ENCODE data around the gene VIPR2. TPM values are rescaled to one million over a fixed set of nuclear protein-coding genes. Genes with fewer than 3 reads are reported as not detected.
"Not testable (repeated sequence)": the region's sequence is repeated elsewhere in the genome, so short reads cannot be mapped to it uniquely, and the experiment has no call there.

The VIPR2 gene
- total RNA-seq, 1 experiment from 2014 or later = not detected

GRCh38 chr7:159166530-159166929 lies 21.9 kb upstream of the VIPR2 start:
- H3K27ac ChIP-seq = no peak overlapping the region
- H3K9me3 ChIP-seq (replicated peaks) = peaks cover 12% of the 10 kb centered on the region
- no peaks in the 10 kb centered on the region for H3K27me3 ChIP-seq (replicated peaks)
- no peak overlapping the region for H3K4me3 ChIP-seq
- no peaks in the 10 kb centered on the region for H3K4me1 ChIP-seq (replicated peaks)
- DNase-seq (ENCODE audit: low read depth in 1 of 2, low spot score in 2 of 2) = no peak
- no peaks in the 10 kb centered on the region for H3K36me3 ChIP-seq

- Histone ChIP-seq H3K27ac (no peak overlapping the region), H3K4me1 (replicated peaks) (no peaks in the 10 kb centered on the region), H3K4me3 (no peak overlapping the region), H3K36me3 (no peaks in the 10 kb centered on the region), H3K9me3 (replicated peaks) (peaks cover 12% of the 10 kb centered on the region), H3K27me3 (replicated peaks) (no peaks in the 10 kb centered on the region)
- DNase-seq (ENCODE audit: low read depth in 1 of 2, low spot score in 2 of 2) = no peak
Observed at GRCh38 chr7:159165352-159165751, 20.7 kb upstream of the VIPR2 start.

DNA sequence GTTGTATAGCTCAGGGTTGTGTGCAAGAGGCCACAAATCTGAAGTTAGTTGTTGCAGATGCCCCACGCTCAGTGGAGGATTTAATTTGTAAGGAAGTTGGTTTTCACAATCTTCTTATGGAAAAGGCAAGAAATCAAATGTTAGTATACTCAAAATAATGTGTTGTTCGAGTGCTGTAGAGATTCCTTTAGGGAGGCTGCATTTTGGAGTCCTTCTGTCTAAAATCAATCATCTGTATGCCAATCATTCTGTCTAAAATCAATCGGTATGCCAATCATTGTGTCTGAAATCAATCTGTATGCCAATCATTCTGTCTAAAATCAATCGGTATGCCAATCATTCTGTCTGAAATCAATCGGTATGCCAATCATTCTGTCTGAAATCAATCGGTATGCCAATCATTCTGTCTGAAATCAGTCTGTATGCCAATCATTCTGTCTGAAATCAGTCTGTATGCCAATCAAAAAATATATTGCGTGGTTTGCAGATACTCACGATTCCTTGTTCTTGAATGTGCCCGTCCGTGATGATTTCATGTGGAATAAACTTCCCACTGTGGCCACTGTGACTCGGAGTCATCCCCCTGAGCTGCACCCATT lies 19.1 kb upstream of the VIPR2 start:
- not testable (repeated sequence) for DNase-seq (ENCODE audit: low read depth in 1 of 2, low spot score in 2 of 2); H3K27ac ChIP-seq; H3K4me3 ChIP-seq; H3K4me1 ChIP-seq (replicated peaks); H3K27me3 ChIP-seq (replicated peaks); H3K9me3 ChIP-seq (replicated peaks); H3K36me3 ChIP-seq

- H3K9me3 ChIP-seq (replicated peaks); H3K27ac ChIP-seq; H3K27me3 ChIP-seq (replicated peaks); H3K4me1 ChIP-seq (replicated peaks); H3K4me3 ChIP-seq; DNase-seq (ENCODE audit: low read depth in 1 of 2, low spot score in 2 of 2); H3K36me3 ChIP-seq: not testable (repeated sequence)
Observed at GRCh38 chr7:159162050-159162626, 17.5 kb upstream of the VIPR2 start.

- Histone ChIP-seq H3K36me3 (no peaks in the 10 kb centered on the region), H3K9me3 (replicated peaks) (peaks cover 1% of the 10 kb centered on the region; the same call in 1 of the 2 replicates), H3K4me3 (no peak overlapping the region), H3K27ac (no peak overlapping the region), H3K27me3 (replicated peaks) (no peaks in the 10 kb centered on the region), H3K4me1 (replicated peaks) (no peaks in the 10 kb centered on the region)
- no peak for DNase-seq (ENCODE audit: low read depth in 1 of 2, low spot score in 2 of 2)
Observed at GRCh38 chr7:159160450-159160849, 15.8 kb upstream of the VIPR2 start.

DNA sequence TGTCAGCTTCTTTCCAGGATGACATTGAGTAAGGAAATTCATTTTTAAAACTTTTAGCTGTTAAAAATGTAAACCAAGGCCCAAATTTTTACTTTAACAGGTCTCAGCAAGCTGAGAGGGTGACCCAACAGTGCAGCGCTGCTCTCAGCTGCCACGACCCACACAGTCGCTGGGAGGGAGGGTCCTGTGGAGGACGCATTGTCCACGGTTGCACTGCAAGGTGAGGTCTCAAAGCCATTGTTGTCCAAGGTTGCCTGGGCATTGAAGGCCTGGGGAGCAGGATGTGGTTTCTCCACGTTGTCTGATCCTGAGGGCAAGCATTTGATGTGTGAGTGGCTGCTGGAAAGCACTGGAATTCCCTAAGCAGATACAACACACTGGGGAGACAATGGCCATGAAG lies 15.1 kb upstream of the VIPR2 start:
- Histone ChIP-seq H3K36me3 (no peaks in the 10 kb centered on the region), H3K4me1 (replicated peaks) (no peaks in the 10 kb centered on the region), H3K4me3 (no peak overlapping the region), H3K9me3 (replicated peaks) (no peaks in the 10 kb centered on the region), H3K27ac (no peak overlapping the region), H3K27me3 (replicated peaks) (no peaks in the 10 kb centered on the region)
- DNase-seq (ENCODE audit: low read depth in 1 of 2, low spot score in 2 of 2) = no peak

GRCh38 chr7:159158888-159159405 lies 14.3 kb upstream of the VIPR2 start:
- H3K4me3 ChIP-seq = no peak overlapping the region
- H3K9me3 ChIP-seq (replicated peaks) = no peaks in the 10 kb centered on the region

GRCh38 chr7:159158125-159158887 lies 13.6 kb upstream of the VIPR2 start:
- no peaks in the 10 kb centered on the region for H3K9me3 ChIP-seq (replicated peaks)
- no peaks in the 10 kb centered on the region for H3K36me3 ChIP-seq
- no peak overlapping the region for H3K4me3 ChIP-seq
- H3K27me3 ChIP-seq (replicated peaks) = no peaks in the 10 kb centered on the region
- H3K4me1 ChIP-seq (replicated peaks) = no peaks in the 10 kb centered on the region
- no peak overlapping the region for H3K27ac ChIP-seq
- DNase-seq (ENCODE audit: low read depth in 1 of 2, low spot score in 2 of 2) = no peak

More at GRCh38 chr7:159158888-159159405, 14.3 kb upstream of the VIPR2 start:
- no peaks in the 10 kb centered on the region for H3K36me3 ChIP-seq
- no peak overlapping the region for H3K27ac ChIP-seq
- no peak for DNase-seq (ENCODE audit: low read depth in 1 of 2, low spot score in 2 of 2)
- H3K27me3 ChIP-seq (replicated peaks) = no peaks in the 10 kb centered on the region
- no peaks in the 10 kb centered on the region for H3K4me1 ChIP-seq (replicated peaks)

- no peak for DNase-seq (ENCODE audit: low read depth in 1 of 2, low spot score in 2 of 2)
- Histone ChIP-seq H3K36me3 (no peaks in the 10 kb centered on the region), H3K4me3 (no peak overlapping the region), H3K4me1 (replicated peaks) (no peaks in the 10 kb centered on the region), H3K9me3 (replicated peaks) (no peaks in the 10 kb centered on the region), H3K27ac (no peak overlapping the region), H3K27me3 (replicated peaks) (no peaks in the 10 kb centered on the region)
Observed at GRCh38 chr7:159157714-159158113, 13.0 kb upstream of the VIPR2 start.

DNA sequence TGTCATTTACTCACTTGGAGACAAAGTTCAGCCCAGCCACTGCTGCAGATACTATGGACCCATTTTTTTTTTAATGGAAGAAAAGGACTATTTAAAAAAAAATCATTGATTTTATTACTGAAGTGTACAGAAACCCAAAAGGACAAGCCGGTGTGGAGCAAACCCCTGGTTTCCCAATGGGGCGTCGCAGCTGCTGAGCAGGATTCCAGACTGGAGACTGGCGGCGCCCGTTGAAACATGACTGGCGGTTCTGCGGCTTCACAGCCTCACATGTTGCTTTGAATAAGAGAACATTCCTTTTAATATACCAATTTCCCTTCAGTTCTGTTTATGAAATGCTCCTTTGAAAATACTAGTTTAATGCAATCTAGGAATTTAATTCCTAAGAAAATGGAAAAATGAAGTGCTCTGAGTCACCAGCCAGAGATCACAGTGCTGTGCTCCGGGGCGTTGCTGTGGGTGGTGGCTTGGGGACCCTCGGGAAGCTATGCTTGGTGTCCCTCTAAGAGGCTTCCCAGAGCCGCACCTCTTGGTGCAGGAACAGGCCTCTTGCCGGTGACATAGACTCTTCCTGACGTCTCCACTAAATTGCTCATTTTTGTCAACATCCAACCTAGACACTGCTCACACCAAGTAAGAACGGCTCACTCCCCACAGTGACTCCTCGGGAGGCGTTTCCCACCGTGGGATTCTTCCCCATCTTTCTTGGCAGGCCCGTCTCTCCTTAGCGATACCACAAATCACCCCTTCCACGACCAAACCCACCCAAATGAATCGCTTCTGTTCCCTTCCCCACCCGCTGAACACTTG lies 12.0 kb upstream of the VIPR2 start:
- Histone ChIP-seq H3K36me3 (no peaks in the 10 kb centered on the region), H3K27me3 (replicated peaks) (no peaks in the 10 kb centered on the region), H3K4me3 (no peak overlapping the region), H3K9me3 (replicated peaks) (no peaks in the 10 kb centered on the region), H3K27ac (no peak overlapping the region), H3K4me1 (replicated peaks) (no peaks in the 10 kb centered on the region)
- no peak for DNase-seq (ENCODE audit: low read depth in 1 of 2, low spot score in 2 of 2)

GRCh38 chr7:159155410-159155809 lies 10.7 kb upstream of the VIPR2 start:
- no peak overlapping the region for H3K27ac ChIP-seq
- H3K27me3 ChIP-seq (replicated peaks) = no peaks in the 10 kb centered on the region
- H3K9me3 ChIP-seq (replicated peaks) = no peaks in the 10 kb centered on the region
- no peaks in the 10 kb centered on the region for H3K4me1 ChIP-seq (replicated peaks)
- H3K36me3 ChIP-seq = no peaks in the 10 kb centered on the region
- DNase-seq (ENCODE audit: low read depth in 1 of 2, low spot score in 2 of 2) = no peak
- H3K4me3 ChIP-seq = no peak overlapping the region

DNA sequence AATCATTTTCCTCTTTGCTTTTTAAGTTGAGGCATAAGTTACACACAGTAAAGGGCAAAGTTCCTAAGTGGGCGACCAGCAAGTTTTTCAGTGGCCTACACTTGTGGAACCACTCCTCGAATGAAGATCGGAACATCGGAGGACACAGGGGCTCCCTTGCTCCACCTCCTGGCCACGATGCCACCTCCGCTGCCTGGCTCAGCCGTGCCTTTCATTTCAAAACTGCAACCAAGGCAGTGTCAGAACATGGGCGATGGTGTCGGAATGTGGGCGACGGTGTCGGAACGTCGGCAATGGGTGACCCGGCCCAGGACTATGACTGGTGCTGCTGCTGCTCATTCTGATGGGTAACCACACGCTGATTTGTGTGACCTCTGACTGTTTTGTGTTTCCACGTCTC lies 9.6 kb upstream of the VIPR2 start:
- Histone ChIP-seq H3K27ac (no peak overlapping the region), H3K4me3 (no peak overlapping the region), H3K4me1 (replicated peaks) (no peaks in the 10 kb centered on the region), H3K36me3 (no peaks in the 10 kb centered on the region), H3K27me3 (replicated peaks) (no peaks in the 10 kb centered on the region), H3K9me3 (replicated peaks) (no peaks in the 10 kb centered on the region)
- DNase-seq (ENCODE audit: low read depth in 1 of 2, low spot score in 2 of 2) = no peak

DNA sequence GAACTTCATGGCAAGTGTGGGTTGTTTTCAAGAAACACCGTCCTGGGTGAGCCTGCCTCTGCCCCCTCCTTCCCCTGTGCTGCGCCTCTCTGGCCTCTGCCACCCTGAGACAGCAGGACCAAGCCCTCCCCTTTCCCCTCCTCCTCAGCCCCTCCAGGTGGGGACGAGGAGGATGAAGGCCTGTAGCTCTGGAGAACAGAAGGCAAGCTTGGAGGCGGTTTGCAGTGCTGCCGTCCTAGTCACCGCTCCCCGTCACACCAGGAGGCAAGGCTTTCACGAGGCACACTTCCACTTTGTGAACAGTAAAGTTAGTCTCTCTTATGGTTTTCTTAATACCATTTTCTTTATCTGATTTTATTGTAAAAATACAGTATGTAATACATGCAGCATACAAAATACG lies 8.8 kb upstream of the VIPR2 start:
- H3K9me3 ChIP-seq (replicated peaks) = no peaks in the 10 kb centered on the region
- H3K4me1 ChIP-seq (replicated peaks) = no peaks in the 10 kb centered on the region
- no peaks in the 10 kb centered on the region for H3K36me3 ChIP-seq
- H3K27ac ChIP-seq = no peak overlapping the region
- H3K27me3 ChIP-seq (replicated peaks) = no peaks in the 10 kb centered on the region
- DNase-seq (ENCODE audit: low read depth in 1 of 2, low spot score in 2 of 2) = no peak
- H3K4me3 ChIP-seq = no peak overlapping the region

DNA sequence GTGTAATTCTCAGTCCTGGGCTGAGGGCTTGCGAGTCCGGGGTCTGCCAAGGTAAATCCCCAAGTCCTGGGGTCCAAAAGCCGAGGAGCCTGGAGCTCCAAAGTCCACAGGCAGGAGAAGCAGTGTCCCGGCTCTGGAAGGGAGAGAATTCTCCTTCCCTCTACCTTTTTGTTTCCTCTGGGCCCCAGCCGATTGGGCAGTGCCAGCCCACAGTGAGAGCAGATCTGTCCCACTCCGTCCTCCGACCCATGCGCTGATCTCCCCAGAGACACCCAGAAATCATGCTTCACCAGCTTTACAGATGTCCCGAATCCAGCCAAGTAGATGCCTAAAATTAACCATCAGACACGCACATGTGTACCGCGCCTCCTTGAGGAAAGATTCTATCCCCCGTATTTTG lies 8.1 kb upstream of the VIPR2 start:
- Histone ChIP-seq H3K4me1 (replicated peaks) (no peaks in the 10 kb centered on the region), H3K9me3 (replicated peaks) (no peaks in the 10 kb centered on the region), H3K36me3 (no peaks in the 10 kb centered on the region), H3K27ac (no peak overlapping the region), H3K4me3 (no peak overlapping the region), H3K27me3 (replicated peaks) (no peaks in the 10 kb centered on the region)
- DNase-seq (ENCODE audit: low read depth in 1 of 2, low spot score in 2 of 2) = no peak
